NCI-H526 treated with DMSO at 0.1 percent for 48 hours (cell line): ENCODE measurements around the gene YIPF7.

ENCODE experiments used
- DNase-seq: peaks from one replicate; lab custom pipeline; 2025; lab: John Stamatoyannopoulos, UW

YIPF7 gene

GRCh38 chr4:44651425-44651824 lies at the start of gene YIPF7:
YIPF7 (minus strand) TSS chr4:44651625; CDS start chr4:44650100, 1,525 bp downstream.
- no peak for DNase-seq

DNA sequence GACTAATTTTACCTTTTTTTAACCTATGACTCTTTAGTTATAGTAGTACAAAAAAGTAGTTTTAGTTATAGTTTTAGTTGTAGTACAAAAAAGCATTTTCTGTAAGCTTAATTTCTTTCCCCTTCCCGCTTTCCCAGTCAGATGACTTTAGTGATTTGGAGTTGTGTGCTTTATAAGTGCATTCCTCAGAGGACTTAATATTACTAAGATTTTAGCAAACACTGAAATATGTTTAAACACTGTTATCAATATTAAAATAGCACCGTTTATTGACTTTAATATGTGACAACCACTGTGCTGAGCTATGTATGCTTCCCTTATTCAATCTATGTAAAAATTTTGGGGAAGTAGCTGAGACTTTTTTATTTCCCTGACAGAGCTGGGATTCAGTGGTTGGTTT lies 49.6 kb upstream of the YIPF7 start:
- no peak for DNase-seq

DNA sequence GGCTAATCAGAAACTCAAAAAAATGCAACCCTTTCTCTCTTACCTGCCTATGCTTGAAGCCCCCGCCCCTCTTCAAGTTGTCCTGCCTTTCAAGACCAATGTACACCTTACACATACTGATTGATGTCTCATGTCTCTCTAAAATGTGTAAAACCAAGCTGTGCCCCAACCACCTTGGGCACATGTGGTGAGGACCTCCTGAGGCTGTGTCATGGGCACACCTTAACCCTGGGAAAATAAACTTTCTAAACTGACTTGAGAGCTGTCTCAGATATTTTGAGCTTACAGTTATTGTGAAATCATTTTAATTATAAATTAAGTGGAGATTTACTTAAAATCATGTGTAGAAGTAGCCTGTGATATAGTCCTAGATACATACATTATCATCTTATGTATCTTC lies 49.0 kb upstream of the YIPF7 start:
- DNase-seq = no peak

DNA sequence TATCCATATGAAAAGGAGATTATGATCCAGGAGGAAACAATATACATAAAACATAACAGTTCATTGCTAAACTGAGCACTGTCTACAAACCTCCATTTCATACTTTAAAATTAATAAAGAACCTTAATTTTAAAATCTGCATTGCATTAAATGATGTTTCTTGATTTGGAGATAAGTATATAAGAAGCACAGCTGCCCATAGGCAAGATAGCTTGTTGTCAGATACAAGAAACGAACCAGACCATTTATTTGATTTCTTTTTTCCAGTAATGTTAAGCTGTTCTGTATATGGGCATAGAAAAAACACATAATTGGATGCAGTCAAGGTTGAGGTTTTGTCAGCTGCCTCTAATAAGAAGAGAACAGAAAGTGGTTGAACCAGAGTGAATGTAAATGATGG lies 33.2 kb upstream of the YIPF7 start:
- no peak for DNase-seq

GRCh38 chr4:44679060-44679459 lies 27.6 kb upstream of the YIPF7 start:
- no peak for DNase-seq

- peak; percentile 77 for DNase-seq
These were observed 26.9 kb upstream of the YIPF7 start, which contains the start of gene GUF1 for GRCh38 chr4:44678094-44679041. GUF1 (plus strand) TSS chr4:44678420; CDS start chr4:44678623, 203 bp downstream.

DNA sequence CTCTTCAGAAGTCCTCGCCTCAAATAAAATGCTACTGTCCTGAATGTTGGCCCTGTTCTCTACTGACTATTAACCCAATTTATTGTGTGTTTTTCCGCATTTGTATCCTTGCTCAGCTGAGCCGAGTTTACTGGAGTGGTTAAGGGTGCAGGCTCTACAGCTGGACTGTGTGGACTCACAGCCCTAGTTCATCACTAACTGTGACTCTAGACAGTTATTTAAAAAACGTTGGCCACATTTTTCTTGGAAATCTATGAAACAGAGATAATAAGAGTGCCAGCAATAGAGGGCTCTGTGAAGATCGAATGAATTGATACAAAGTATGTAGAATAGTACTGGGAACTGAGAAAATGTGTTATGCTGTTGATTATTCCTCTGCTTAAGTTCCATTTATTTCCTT lies 23.9 kb upstream of the YIPF7 start:
- DNase-seq = no peak

- DNase-seq = no peak
These were observed 23.0 kb upstream of the YIPF7 start for GRCh38 chr4:44674471-44674870.

GRCh38 chr4:44671636-44672035 lies 20.2 kb upstream of the YIPF7 start:
- DNase-seq = no peak

DNA sequence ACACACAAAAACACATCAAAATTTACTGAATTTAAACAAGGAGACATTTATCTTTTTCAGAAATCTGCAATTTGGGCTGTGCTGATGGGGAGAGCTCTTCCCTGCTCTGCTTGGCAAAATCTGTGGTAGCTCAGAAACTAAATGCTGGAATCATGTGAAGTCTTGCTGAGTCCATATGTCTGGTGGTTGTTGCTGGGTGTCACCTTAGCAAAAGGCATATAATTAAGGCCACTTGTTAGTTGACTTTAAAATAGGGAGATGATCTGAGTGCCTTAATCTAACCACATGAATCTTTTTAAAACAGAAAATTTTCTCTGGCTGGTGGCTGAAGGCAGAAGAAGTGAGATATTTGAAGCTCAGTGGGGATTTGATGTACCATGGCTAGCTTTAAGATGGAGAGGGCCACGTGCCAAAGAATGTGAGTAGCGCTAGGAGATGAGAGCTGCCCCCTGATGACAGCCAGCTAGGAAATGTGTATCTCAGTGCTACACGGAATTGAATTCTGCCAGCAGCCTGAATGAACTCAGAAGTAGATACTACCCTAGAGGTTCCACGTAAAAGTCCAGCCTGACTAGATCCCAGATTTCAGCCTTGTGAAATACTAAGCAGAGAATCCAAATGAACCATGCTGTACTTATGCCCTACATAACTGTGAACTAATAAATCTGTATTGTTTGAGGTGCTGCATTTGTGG lies 19.2 kb upstream of the YIPF7 start:
- DNase-seq = no peak

DNA sequence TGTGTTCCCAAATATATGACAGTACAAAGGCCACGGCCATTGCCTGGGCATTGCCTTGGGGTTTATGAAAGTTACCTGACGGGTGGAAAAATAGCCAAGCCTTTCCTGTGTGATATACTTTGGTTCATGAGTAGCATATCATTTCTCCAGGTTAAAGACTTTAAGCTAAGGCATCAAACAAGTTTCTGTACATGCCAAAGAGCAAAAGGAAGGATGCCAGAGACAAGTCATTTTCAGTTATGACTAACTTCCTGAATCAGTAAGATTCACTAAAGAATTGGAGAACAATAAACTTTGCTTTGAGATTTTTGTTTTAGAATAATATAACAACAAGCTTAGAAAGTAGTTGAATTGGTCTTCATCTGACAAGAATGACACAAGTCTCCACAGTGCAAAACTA lies 17.1 kb upstream of the YIPF7 start:
- DNase-seq = no peak

DNA sequence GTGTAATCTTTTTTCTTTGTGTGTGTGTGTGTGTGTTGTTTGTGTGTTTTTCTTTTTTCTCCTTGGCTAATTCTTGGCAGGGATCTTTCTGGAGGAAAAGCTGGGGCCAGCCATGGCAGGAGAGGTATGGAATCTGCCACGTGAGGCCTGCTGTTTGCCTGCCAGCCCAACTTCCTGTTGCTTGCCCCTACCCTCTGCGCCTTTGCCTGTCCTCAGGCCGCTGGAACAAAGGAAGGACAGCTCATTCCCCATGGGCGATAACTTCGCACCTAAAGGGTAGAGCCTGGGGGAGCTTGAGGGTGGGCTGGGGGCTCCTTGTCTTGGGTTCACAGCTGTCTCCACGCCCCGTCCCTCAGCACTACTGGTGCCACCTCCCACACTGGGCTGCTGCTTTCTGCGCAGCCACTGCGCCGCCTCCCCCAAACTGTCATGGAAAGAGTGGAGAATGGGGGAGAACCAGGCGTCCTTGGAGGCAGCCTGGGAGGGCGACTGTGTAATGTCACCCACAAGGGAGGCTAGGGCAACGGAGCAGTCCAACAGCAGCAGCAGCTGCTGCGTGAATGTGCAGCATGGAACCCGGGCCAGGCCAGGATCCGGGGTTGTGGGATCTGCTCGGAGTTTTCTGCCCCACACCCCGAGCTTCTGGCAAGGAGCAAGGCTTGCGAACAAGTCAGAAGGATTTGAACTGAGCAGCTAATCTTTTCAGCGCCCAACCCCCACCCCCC lies 12.3 kb upstream of the YIPF7 start:
- DNase-seq = no peak

DNA sequence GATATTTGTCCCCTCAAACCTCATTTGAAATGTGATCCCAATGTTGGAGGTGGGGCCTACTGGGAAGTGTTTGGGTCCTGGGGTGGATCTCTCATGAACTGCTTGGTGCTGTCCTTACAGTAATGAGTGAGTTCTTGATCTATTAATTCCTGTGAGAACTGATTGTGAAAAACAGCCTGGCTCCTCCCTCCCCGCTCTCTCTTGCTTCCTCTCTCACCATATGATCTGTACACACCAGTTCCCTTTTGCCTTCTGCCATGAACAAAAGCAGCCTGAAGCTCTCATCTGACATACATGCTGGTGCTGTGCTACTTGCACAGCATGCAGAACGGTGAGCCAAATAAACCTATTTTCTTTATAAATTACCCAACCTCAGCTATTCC lies 11.2 kb upstream of the YIPF7 start:
- DNase-seq = no peak

DNA sequence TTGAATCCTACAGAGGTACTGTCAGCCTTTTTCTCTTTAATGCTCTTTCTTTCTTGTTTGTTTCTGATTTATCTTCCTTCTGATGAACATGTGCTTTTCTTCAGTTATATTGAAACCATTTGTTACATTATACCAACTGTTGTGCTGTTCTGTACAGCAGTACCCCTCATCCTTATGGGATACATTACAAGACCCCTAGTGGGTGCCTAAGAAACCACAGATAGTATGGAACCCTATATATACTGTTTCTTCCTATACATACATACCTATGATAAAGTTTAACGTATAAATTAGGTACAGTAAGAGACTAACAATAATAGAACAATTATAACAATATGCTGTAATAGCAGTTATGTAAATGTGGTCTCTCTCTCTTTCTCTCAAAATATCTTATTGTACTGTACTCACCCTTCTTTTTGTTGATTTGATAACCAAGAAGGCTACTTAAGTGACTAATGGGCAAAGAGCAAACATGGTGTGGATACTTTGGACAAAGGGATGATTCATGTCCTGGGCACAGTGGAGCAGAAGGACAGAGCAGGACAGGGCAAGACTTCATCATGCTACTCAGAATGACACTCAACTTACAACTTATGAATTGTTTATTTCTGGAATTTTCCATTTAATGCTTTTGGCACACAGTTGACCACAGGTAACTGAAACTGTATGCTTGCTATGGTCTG lies 10.7 kb upstream of the YIPF7 start:
- no peak for DNase-seq

DNA sequence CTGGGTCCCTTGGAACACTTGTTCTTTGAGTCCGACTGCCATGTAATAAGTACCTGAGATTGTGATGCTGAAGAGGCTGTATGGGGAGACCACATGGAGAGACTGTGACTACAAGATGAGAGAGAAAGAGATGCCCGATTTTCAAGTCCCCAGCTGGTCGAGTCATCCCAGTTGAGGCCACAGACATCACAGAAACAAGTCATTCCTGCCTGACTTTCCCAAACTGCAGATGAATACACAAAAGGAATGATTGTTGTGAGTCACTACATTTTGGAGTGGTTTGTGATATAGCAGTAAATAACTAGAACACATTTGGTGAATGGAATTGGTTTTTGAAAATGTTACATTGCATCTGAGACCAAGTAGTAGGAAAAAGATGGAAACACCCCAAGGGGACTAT lies 9.0 kb upstream of the YIPF7 start:
- DNase-seq = no peak

GRCh38 chr4:44652002-44652401 lies 577 bp upstream of the YIPF7 start:
- no peak for DNase-seq

DNA sequence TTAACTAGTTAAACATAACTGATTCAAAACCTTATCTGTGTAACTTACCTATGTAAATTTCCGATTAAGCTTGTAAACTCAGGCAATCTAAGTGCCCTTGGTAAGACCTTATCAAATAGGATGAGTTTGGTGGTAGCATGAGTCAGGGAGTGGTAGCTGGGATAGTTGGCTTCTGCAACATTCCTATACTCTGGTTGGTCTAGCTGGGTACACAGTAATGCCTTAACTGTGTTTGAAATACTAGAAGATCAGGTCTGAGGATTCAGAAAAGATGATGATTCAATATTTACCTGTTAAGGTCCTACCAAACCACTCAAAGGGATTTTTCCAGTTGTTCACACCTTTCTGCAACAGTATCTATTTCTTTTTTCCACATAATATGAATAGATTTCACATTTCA lies 5.3 kb downstream of the YIPF7 start:
- no peak for DNase-seq

DNA sequence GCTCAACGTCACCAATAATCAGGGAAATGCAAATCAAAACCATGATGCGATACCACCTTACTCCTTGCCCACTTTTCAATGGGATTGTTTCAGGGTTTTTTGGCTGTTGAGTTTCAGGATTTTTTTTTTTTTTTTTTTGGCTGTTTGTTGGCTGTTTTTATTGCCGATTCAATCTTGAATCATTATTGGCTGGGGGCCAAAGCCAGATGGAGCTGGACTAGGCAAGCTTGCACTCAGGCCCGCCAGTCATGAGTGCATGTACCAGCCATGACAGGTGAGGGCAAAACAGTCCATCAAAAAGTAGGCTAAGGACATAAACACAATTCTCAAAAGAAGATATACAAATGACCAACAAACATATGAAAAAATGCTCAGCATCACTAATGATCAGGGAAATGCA lies 13.3 kb downstream of the YIPF7 start:
- DNase-seq = no peak

DNA sequence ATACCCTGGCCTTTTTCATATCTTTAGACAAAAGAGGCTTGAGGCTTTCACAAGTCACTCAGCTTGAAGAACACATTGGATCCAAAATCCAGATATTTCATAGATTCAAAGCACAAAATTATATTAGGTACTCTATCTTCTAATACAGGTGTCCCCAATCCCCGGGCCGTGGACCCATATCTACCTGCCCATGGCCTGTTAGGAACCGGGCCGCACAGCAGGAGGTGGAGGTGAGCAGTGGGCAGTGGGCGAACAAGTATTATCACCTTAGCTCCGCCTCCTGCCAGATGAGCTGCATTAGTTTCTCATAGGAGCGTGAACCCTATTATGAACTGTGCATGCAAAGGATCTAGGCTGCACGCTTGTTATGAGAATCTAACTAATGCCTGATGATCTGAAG lies 18.7 kb downstream of the YIPF7 start:
- DNase-seq = no peak

- no peak for DNase-seq
These were observed 19.3 kb downstream of the YIPF7 start for GRCh38 chr4:44632089-44632488.

DNA sequence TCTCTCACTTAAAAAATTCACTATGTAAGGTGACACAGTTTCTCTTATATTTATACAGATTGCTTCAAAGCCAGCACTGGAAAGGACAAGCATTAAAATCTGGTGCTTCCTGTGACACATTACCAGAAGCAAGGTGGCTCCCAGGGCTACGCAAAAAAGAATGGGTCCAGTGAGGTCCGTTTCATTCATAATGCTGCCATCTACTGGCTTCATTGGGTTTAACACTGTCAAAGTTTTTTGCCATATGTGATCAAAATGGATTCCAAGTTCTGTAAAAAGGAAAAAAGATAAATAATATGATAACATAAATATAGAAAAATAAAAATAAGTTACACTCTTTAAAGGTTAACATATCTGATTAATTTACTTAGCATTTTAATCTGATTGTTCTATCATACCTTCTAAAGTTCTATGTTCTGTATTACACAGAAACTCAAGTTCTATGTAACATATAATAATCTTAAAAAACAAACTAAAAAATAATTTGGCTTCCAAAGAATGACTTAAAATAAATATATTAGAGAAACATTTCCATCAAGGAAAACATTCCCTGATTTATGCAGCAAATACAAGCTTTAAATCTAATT lies 22.1 kb downstream of the YIPF7 start:
- DNase-seq = peak; percentile 5

DNA sequence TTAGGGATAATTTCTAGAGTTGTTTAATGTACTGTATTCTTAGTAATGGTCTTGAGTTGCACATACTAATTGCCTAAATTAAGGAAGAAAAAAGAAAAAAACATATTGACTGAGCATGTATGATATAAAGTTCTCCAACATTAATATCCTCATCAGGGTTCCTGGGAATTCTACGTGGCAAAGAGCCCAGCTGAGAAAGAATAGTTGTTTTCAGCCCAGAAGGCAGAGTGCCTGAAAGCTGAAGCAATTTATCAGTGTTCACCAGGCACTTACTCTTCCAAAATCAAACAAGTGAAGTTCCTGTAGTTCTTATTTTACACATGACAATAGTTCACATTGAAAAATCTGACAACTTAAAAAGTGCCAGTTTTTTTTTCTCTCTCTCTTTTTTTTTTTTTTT lies 27.7 kb downstream of the YIPF7 start:
- DNase-seq = no peak
